NCI-H774 (cell line): Measurements from ENCODE around the gene APAF1.
A peak's percentile ranks its signal among the peaks of the same experiment; 100 is the strongest.
"Not testable (repeated sequence)": the region's sequence is repeated elsewhere in the genome, so short reads cannot be mapped to it uniquely, and the experiment has no call there.

ENCODE experiments used
- DNase-seq: peaks from one replicate; lab custom pipeline; 2025; lab: John Stamatoyannopoulos, UW

Gene APAF1

GRCh38 chr12:98644712-98645571 is at the start of gene APAF1, which contains the start of gene IKBIP:
TSS of gene APAF1 (plus strand) at chr12:98645290. CDS start at chr12:98648360, 3,070 bp downstream.
TSS of gene IKBIP (minus strand) at chr12:98644788. CDS start at chr12:98644701, 87 bp downstream.
- DNase-seq: peak; percentile 96

DNA sequence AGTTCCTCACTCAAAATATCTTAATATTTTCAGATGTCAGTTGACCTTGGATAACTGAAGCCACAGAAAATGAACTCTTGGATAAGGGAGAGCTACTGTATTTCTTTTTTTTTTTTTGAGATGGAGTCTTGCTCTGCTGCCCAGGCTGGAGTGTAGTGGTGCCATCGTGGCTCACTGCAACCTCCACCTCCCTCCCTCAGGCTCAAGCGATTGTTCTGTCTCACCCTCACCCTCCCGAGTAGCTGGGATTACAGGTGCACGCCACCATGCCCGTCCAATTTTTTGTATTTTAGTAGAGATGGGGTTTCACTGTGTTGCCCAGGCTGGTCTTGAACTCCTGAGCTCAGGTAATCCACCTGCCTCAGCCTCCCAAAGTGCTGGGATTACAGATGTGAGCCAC is 47.8 kb upstream of the APAF1 start:
- not testable (repeated sequence) for DNase-seq

DNA sequence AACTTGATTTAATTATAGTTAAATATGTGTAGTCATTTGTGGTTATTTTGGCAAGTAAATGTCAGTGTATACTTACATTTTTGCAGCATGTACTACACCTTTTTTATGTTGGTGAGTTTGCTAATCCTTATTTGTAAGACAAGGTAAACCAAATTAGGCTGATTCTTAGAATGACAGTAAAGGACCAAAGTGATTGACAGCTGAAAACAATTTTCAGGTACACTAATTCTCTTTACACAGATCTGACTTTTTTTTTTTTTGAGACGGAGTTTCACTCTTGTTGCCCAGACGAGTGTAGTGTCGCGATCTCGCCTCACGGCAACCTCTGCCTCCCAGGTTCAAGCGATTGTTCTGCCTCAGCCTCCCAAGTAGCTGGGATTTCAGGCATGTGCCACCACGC is 43.2 kb upstream of the APAF1 start:
- DNase-seq: no peak

DNA sequence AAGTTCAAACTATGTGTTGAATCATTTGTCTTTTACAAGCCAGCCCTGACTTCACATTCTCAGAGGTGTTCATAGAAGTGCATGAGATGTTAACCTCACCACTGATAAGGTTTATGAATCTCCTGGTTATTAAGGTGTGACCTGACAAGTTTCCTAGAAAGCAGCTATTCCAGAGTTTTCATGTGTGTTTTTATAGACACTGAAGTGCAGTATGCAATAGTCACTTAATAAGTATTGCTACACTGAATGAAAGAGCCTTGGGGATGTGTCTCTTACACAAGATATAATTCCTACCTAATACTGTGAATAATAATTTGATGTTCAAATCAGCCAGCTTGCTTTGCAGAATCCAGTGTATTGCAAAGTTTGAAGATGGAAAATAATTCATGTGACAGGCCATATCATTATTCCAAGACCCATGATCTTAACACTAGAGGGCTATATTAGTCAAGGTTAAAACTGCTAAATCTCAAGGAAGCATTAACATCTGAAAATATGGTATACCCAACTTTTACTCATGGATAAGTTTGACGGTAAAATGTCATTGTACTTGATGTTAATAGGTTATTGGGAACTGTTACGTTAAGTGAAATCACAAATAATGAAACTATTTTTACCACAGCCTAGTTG is 38.6 kb upstream of the APAF1 start:
- DNase-seq: no peak

DNA sequence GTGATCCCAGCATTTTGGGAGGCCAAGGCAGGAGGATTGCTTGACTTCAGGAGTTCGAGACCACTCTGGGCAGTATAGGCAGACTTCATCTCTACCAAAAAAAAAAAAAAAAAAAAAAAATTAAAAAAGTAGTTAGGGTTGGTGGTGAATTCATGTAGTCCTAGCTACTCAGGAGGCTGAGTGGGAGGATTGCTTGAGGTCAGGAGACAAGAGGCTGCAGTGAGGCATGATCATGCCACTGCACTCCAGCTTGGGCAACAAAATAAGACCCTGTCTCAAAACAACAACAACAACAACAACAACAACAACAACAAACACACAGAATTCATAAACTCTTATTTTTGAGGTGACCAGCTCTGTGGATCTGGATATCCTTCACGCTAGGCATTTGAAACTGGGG is 34.5 kb upstream of the APAF1 start:
- DNase-seq: no peak

GRCh38 chr12:98612696-98613334 is 32.3 kb upstream of the APAF1 start:
- no peak for DNase-seq

DNA sequence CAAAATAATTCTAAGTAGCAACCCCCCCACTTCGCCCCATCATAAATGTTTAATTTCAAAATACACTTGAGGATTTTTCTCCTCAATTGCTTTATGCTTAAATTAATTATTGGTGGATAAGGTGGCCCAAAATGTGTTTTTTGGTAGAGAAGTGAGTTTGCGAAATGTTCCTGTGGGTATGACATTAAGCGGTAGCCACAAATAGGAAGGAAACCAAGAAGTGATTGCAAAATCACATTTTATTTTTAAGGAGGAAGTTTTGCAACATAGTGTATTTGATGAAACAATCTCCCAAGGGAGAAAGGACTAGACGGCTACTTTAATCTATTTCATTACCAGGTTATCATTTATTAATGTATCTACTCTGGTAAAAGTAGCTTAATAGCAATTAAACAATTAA is 26.1 kb upstream of the APAF1 start:
- no peak for DNase-seq

GRCh38 chr12:98635657-98636323 is 9.3 kb upstream of the APAF1 start:
- peak; percentile 12 for DNase-seq

- no peak for DNase-seq
These were observed 8.0 kb upstream of the APAF1 start for GRCh38 chr12:98637068-98637467.

- no peak for DNase-seq
These were observed 7.1 kb upstream of the APAF1 start for GRCh38 chr12:98638009-98638408.

- DNase-seq: no peak
These were observed 5.6 kb upstream of the APAF1 start for GRCh38 chr12:98639491-98639890.

DNA sequence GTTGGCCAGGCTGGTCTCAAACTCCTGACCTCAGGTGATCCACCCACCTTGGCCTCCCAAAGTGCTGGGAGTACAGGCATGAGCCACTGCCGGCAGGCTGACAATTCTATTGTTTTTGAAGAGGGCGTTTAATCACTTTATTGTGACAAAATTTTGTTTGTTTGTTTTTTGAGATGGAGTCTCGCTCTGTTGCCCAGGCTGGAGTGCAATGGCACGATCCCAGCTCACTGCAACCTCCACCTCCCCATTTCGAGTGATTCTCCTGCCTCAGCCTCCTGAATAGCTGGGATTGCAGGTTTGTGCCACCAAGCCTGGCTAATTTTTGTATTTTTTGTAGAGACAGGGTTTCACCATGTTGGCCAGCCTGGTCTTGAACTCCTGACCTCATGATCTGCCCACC is 2.3 kb upstream of the APAF1 start:
- DNase-seq: not testable (repeated sequence)

- no peak for DNase-seq
These were observed 718 bp upstream of the APAF1 start for GRCh38 chr12:98644433-98644711.

GRCh38 chr12:98645572-98646067 is 530 bp downstream of the APAF1 start:
- DNase-seq: no peak

- no peak for DNase-seq
These were observed 1.4 kb downstream of the APAF1 start for GRCh38 chr12:98646294-98647090.

DNA sequence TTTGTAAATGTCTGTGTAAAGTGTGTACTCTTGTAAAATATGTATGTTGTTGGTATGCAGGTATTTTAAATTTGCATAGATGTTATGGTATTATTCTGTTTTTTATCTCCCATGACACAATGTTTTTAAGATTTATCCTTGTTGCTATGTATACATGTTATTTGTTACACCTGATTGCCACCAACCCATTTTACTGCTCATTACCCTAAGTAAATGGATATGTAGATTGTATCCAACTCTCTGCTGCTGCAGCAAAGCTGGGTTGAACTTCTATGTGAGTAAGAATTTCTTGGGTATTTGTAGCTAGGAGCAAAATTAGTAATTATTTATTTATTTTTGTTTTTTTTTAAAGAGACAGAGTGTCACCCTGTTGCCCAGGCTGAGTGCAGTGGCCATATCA is 6.2 kb downstream of the APAF1 start:
- no peak for DNase-seq

DNA sequence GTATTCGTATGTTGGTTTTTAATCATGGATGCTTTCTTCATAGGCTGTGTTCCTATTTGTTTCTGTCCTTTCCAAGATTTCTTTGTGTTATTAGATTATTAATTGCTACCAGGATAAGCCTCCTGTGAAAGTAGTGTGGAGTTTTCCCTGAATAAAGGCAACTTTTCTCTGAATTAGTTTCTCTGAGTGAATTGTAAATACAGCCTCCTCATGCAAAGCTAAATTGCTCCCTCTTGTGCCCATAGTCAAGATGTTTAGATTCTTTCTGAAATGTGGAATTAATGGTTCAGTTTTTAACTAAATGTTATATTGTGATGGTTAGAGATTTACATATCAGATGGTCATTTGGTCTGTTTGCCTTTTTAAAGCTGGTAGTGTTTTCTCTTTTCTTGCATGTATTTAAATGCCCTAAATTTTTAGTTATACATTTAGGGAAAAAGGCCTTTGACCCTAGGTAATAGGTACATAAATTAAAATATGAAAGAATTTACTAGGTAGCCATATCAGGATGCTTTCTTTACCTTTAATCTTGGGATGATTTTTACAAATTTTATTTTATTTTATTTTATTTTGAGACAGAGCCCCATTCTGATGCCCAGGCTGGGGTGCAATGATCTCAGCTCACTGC is 8.9 kb downstream of the APAF1 start:
- DNase-seq: peak; percentile 1

DNA sequence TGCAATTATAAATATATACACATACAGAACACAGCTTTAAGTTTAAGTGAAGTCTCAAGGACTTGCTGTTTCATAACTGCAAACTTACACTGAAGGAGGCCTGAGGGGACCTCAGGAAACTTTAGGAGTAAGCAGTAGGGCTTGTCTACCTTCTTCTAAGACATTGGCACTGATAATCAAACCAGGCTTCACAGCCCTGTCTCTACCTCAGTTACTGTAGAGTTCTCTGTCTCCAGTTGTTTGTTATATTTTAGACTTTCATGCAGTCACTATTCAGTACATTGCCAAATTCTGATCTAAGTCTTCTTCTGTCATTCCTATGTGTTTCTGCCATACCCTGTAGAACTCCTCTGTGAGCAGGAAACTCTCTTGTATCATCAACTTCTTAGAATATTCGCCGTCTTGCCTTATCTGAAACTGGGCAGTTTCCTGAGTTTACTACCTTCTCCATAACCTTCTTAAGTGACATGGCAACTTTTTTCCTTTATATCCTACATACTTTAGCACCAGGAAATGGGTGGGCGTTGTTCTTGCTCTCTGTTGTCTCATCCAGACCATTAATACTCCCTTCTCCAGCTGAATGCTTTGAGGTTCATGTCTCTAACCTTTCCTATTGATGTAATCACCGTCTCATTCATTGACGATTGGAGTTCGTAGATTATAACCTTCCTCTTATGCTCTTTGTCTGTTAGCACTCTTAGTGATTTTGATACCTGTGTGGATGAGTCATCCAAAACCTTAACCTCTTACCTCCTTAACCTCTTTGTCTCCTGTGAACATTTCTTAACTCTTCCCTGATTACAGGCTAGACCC is 11.4 kb downstream of the APAF1 start:
- DNase-seq: no peak

DNA sequence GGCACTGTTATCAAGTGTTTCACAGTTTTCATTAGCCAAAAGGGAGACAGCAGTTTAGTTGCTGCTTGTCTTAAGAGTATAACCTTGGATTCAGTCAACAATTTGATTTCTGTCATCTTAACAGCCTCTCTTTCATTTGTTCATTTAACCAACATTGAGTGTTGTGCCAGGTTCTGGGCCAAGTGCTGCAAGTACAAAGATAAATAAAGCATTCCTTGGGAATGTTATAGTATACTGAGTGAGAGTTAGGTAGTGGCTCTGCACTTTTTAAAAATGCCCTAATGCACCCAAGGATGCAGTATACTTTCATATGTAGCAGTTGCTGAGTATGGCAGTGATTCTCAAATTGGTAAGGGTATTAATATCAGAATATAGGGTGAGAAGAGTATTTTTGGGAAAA is 15.4 kb downstream of the APAF1 start:
- DNase-seq: no peak

GRCh38 chr12:98669751-98670150 is 24.7 kb downstream of the APAF1 start:
- DNase-seq: no peak
